Measurements from ENCODE around the gene ANKRD44.
A peak's percentile ranks its signal among the peaks of the same experiment; 100 is the strongest.

Gene ANKRD44

GRCh38 chr2:197204519-197205250 lies 105.9 kb downstream of the ANKRD44 start:
- DNase-seq = no peak

- no peak for DNase-seq
Measured at GRCh38 chr2:197201874-197202273, 108.7 kb downstream of the ANKRD44 start.

- no peak for DNase-seq
Measured at GRCh38 chr2:197200762-197201058, 109.9 kb downstream of the ANKRD44 start.

DNA sequence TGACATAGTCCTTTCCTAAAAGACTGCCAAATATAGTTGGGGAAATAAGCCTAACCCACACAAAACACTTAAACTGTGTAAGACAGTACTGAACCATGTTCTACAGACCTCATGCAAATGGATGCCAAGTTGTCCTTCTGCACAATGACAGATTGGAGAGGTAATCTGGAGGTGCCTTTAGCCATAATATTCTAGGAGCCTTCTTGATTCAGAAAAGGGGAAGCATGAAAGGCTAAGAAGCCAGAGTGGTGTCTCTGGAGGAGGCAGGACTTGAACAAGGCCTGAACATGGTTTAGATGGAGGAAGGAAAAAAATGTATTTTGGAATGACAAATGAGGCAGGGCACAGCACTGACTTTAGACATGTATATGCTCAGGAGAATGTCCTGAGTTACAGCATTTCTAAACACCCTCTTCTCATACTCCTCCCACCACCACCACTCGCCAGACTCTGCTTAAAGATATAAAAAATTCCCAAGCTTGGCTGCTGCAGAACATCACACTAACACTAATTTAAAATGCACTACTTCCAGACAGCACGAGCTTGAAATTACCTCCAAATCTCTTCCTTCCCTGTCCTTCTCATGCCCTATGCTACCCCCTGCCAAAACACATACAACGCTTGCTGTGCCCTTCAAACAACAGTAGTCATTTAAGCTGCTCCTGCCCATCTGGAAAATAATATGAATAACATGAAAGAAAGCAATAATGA lies 110.4 kb downstream of the ANKRD44 start:
- DNase-seq = no peak

GRCh38 chr2:197198890-197199289 lies 111.7 kb downstream of the ANKRD44 start:
- DNase-seq = peak; percentile 89

- no peak for DNase-seq
Measured at GRCh38 chr2:197197895-197198311, 112.7 kb downstream of the ANKRD44 start.

GRCh38 chr2:197196541-197197180 lies 113.9 kb downstream of the ANKRD44 start:
- DNase-seq = no peak

DNA sequence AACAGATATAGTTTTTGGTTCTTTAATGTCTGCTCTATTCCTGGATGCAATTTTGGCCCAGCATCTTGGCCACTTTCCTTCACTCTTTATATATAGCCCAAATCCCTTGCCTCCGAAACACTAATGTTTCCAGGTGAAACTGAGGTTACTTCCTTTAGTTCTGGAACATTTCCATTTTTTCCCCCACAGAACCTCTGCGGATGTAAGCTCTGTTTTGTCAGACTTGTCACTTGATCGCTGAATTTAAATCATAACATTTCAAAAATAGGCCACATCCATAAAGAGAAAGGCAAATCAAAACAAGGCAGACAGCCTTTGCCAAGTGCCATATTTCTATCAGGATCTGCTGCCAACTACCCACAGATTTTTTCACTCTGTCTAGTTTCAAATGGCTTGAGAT lies 115.1 kb downstream of the ANKRD44 start:
- DNase-seq = no peak

GRCh38 chr2:197191940-197192322 lies 118.6 kb downstream of the ANKRD44 start:
- DNase-seq = no peak

- DNase-seq = peak; percentile 50
Measured at GRCh38 chr2:197191177-197191939, 119.2 kb downstream of the ANKRD44 start.

DNA sequence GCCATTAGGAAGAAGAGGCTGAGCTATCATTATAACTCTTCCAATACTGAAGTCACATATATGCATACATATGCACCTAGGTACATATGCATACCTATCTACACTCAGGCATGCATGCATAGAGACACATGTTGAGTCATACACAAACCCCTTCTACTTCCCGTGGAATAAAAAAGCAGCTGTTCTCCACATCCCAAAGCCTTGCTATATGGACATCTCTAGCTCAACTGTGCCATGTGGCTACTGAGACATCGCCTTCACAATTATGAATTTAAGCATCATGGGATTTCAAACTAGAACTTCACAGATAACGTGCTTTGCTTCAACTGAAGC lies 120.5 kb downstream of the ANKRD44 start:
- no peak for DNase-seq

- no peak for DNase-seq
Measured at GRCh38 chr2:197189426-197190099, 121.0 kb downstream of the ANKRD44 start.

DNA sequence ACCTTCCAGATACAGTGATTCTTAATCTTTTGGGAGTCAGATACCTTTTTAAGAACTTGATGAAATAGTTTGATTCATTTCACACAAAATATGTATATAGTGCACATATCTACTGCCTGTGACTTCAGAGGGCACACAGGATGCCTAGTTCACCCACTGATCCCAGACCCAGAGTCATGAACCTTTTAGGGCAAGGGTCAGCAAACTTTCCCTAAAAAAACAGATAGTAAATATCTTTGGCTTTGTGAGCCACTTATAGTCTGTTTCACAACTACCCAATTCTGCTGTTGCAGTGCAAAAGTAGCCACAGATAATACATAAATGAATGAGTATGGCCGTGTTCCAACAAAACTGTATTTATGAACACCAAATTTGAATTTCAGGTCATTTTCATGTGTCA lies 124.9 kb downstream of the ANKRD44 start:
- DNase-seq = no peak

- no peak for DNase-seq
Measured at GRCh38 chr2:197184959-197185586, 125.5 kb downstream of the ANKRD44 start.

DNA sequence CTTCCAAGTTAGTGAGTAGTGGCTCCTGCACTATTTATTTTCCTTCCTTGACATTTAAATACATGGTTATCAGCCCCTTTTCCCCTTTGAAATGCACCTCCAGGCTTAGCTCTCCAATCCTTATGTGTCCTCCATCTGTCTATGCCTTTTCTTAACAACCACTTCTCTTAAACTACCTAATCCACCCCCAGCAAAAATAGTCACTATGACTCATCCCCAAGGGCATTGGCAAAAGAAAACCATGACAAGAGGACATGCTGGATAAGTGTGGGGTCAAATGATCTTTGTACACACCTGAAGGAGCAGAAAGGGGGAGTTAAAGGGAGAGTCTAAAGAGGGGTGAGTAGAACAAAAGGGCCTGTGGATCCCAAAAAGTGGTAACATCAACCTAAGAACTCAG lies 127.2 kb downstream of the ANKRD44 start:
- DNase-seq = no peak

- DNase-seq = no peak
Measured at GRCh38 chr2:197182668-197183067, 127.9 kb downstream of the ANKRD44 start.

DNA sequence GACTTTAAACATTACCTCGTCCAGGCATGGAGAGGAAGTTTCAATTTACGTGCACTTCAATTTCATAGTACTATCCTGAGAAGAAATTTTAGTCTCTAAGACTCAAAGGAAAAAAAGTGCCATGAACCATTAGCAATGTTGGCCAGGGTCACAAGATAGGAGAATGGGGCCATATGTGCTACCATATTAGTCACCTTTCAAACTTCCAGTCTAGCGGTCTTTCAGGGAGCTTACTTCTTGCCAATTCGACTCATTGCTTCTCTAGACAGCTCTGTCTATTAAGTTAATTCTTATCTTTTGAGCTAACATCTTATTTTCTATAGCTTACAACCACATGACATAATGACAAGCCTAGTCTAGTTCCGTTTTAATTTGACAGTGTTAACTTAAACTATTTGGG lies 129.1 kb downstream of the ANKRD44 start:
- no peak for DNase-seq

GRCh38 chr2:197179744-197180498 lies 130.7 kb downstream of the ANKRD44 start:
- no peak for DNase-seq

DNA sequence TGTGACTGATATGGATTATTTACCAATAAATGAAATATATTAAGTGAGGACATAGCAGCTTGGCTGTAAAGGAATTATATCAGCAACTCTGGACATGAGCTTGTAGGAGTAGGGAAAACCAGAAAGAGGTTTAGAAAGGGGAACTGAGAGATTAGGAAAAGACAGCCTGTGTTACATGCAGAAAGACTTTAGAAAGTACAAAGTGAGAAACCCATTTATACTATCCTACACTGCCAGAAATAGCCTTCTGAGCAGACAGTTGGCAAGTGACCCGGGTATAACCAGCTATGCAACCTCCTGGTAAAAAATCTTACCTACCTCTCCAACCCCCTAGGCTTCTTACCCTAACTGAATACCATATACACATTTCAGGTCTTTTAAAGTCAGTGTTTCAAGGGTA lies 134.1 kb downstream of the ANKRD44 start:
- DNase-seq = no peak

GRCh38 chr2:197174539-197175094 lies 136.0 kb downstream of the ANKRD44 start:
- no peak for DNase-seq

GRCh38 chr2:197171582-197171981 lies 139.0 kb downstream of the ANKRD44 start:
- no peak for DNase-seq

Measured in KG1 (cell line).